ENCODE data around the gene TSHZ2.

DNA sequence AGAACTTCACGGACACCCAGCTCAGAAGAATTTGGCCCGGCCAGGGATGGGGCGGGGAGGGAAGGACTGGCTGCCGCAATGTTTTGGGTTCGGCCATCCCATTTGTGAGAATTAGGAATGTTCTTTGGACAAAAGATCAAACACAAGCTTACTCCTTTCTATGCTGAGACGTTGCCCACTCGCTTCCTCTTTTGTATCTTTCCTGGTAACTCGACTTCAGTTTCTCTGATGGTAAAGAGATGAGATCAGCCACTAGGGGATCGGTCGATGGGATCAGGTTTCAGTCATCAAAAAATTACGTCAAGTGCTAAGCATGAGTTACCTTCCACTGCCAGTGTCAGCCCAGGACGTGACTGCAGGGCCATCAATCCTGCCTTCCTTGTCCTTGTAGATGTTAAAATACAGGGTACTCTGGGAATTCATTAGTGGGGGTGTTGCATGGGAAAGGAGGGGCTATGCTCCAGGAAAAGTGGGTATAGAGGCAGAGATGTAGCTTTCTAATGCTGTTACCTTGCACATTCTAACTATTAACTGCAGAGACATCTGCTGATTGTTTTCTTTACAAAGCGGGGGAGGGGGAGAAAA, 190.2 kb downstream of the TSHZ2 start:
- TF ChIP-seq, protein P1, sequence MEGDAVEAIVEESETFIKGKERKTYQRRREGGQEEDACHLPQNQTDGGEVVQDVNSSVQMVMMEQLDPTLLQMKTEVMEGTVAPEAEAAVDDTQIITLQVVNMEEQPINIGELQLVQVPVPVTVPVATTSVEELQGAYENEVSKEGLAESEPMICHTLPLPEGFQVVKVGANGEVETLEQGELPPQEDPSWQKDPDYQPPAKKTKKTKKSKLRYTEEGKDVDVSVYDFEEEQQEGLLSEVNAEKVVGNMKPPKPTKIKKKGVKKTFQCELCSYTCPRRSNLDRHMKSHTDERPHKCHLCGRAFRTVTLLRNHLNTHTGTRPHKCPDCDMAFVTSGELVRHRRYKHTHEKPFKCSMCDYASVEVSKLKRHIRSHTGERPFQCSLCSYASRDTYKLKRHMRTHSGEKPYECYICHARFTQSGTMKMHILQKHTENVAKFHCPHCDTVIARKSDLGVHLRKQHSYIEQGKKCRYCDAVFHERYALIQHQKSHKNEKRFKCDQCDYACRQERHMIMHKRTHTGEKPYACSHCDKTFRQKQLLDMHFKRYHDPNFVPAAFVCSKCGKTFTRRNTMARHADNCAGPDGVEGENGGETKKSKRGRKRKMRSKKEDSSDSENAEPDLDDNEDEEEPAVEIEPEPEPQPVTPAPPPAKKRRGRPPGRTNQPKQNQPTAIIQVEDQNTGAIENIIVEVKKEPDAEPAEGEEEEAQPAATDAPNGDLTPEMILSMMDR (IDR thresholded peaks at IDR 0.05; ENCODE audit: poor library complexity, severe bottlenecking), result no peak
- TF ChIP-seq EZH2 (IDR thresholded peaks at IDR 0.05; ENCODE audit: borderline replicate concordance, insufficient read depth, low read length, poor library complexity, severe bottlenecking), result no peak
- TF ChIP-seq MXI1 (conservative IDR thresholded peaks at IDR 0.05; ENCODE audit: poor library complexity, severe bottlenecking), result no peak
- no peak for TF ChIP-seq RAD21 (conservative IDR thresholded peaks at IDR 0.05)
- no peak for TF ChIP-seq TAF1 (IDR thresholded peaks at IDR 0.05; ENCODE audit: low read depth)
- no peak for TF ChIP-seq SMC3 (conservative IDR thresholded peaks at IDR 0.05; ENCODE audit: poor library complexity)
- no peak for TF ChIP-seq EP300 (conservative IDR thresholded peaks at IDR 0.05; ENCODE audit: poor library complexity, severe bottlenecking)
